Neural cell (in vitro differentiated cells): ENCODE results near the gene CENPL.

ENCODE experiments used
- EP300 ChIP-seq: fragments of 450-650 bp; conservative IDR thresholded peaks from 2 replicates; pipeline ENCODE4 v1.6.1; 2014; ENCODE audit warnings: antibody characterized with exemption, mild to moderate bottlenecking, moderate library complexity; ENCODE audit not compliant: poor library complexity, severe bottlenecking
- MXI1 ChIP-seq: fragments of 450-650 bp; conservative IDR thresholded peaks from 2 replicates; pipeline ENCODE4 v1.6.1; 2014; ENCODE audit warnings: antibody characterized with exemption, mild to moderate bottlenecking; ENCODE audit not compliant: poor library complexity, severe bottlenecking
- RAD21 ChIP-seq: fragments of 450-650 bp; conservative IDR thresholded peaks from 2 replicates; pipeline ENCODE4 v1.6.1; 2014; ENCODE audit warnings: antibody characterized with exemption, mild to moderate bottlenecking, moderate library complexity
- TAF1 ChIP-seq: IDR thresholded peaks from 2 replicates; pipeline ENCODE4 v1.6.1; 2012; ENCODE audit warnings: low read depth
- TF ChIP-seq, protein P1 (sequence below): fragments of 450-650 bp; IDR thresholded peaks from 2 replicates; pipeline ENCODE4 v1.5.1; 2014; ENCODE audit warnings: antibody characterized with exemption, mild to moderate bottlenecking, moderate library complexity; ENCODE audit not compliant: poor library complexity, severe bottlenecking
- TF ChIP-seq, protein P2 (sequence below): IDR thresholded peaks from 2 replicates; pipeline ENCODE4 v1.6.1; 2012; ENCODE audit warnings: borderline replicate concordance

DNA sequence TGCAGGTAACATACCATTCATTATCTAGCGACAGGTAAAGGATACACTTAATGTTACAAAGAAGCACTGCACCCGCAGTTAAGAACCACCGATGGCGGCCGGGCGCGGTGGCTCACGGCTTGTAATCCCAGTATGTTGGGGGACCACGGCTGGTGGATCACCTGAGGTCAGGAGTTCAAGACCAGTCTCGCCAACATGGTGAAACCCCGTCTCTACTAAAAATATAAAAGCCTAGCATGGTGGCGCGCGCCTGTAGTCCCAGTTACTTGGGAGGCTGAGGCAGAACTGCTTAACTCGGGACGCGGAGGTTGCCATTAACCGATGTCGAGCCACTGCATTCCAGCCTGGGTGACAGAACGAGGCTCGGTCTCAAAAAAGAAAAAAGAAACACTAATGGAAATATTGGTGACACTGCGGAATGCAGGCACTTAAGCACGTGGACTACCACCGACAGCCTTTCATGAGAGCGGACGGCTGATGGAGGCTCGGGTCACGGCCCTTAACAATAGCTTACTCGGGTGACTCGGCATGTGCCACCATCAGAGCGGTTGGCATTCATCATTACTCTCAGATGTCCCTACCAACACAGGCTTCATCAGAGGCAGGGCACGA lies 42.6 kb upstream of the CENPL start:
- TF ChIP-seq, protein P1, sequence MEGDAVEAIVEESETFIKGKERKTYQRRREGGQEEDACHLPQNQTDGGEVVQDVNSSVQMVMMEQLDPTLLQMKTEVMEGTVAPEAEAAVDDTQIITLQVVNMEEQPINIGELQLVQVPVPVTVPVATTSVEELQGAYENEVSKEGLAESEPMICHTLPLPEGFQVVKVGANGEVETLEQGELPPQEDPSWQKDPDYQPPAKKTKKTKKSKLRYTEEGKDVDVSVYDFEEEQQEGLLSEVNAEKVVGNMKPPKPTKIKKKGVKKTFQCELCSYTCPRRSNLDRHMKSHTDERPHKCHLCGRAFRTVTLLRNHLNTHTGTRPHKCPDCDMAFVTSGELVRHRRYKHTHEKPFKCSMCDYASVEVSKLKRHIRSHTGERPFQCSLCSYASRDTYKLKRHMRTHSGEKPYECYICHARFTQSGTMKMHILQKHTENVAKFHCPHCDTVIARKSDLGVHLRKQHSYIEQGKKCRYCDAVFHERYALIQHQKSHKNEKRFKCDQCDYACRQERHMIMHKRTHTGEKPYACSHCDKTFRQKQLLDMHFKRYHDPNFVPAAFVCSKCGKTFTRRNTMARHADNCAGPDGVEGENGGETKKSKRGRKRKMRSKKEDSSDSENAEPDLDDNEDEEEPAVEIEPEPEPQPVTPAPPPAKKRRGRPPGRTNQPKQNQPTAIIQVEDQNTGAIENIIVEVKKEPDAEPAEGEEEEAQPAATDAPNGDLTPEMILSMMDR = no peak
- TF ChIP-seq TAF1 = no peak
- no peak for TF ChIP-seq EP300
- TF ChIP-seq, protein P2, sequence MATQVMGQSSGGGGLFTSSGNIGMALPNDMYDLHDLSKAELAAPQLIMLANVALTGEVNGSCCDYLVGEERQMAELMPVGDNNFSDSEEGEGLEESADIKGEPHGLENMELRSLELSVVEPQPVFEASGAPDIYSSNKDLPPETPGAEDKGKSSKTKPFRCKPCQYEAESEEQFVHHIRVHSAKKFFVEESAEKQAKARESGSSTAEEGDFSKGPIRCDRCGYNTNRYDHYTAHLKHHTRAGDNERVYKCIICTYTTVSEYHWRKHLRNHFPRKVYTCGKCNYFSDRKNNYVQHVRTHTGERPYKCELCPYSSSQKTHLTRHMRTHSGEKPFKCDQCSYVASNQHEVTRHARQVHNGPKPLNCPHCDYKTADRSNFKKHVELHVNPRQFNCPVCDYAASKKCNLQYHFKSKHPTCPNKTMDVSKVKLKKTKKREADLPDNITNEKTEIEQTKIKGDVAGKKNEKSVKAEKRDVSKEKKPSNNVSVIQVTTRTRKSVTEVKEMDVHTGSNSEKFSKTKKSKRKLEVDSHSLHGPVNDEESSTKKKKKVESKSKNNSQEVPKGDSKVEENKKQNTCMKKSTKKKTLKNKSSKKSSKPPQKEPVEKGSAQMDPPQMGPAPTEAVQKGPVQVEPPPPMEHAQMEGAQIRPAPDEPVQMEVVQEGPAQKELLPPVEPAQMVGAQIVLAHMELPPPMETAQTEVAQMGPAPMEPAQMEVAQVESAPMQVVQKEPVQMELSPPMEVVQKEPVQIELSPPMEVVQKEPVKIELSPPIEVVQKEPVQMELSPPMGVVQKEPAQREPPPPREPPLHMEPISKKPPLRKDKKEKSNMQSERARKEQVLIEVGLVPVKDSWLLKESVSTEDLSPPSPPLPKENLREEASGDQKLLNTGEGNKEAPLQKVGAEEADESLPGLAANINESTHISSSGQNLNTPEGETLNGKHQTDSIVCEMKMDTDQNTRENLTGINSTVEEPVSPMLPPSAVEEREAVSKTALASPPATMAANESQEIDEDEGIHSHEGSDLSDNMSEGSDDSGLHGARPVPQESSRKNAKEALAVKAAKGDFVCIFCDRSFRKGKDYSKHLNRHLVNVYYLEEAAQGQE = no peak
- no peak for TF ChIP-seq MXI1
- TF ChIP-seq RAD21 = no peak
